Vagina (tissue), 2 donors: ENCODE measurements around the gene THRAP3. TPM values are rescaled to one million over a fixed set of nuclear protein-coding genes. Genes with fewer than 3 reads are reported as not detected.

Experiments
- DNase-seq, 2 donors: peaks; one replicate each; pipeline ENCODE4 v3.0.0-alpha.2; 2017; ENCODE audit errors: extremely low spot score in 2 of 2
- H3K27ac ChIP-seq: fragments of 200-600 bp; sonication (generic); one replicate; pipeline ENCODE4 v1.5.1; 2019
- H3K27me3 ChIP-seq: fragments of 200-600 bp; sonication (generic); one replicate; pipeline ENCODE4 v1.5.1; 2019
- H3K36me3 ChIP-seq, 2 donors: fragments of 200-600 bp; sonication (generic); one replicate each; pipeline ENCODE4 v1.5.1; 2017 to 2019
- H3K4me1 ChIP-seq: fragments of 200-600 bp; sonication (generic); one replicate; pipeline ENCODE4 v1.5.1; 2019
- H3K4me3 ChIP-seq, 2 donors: fragments of 200-600 bp; sonication (generic); 1 replicate in 1 of 2; 2 replicates in 1 of 2; pipeline ENCODE4 v1.5.1; 2016 to 2019
- H3K9me3 ChIP-seq: fragments of 200-600 bp; sonication (generic); one replicate; pipeline ENCODE4 v1.5.1; 2019
- POLR2A ChIP-seq, 2 donors: fragments of 450-650 bp; IDR thresholded peaks; one replicate each; pipeline ENCODE4 v1.6.1; 2017; ENCODE audit warnings: antibody characterized with exemption in 2 of 2, mild to moderate bottlenecking in 2 of 2, moderate library complexity in 2 of 2
- POLR2AphosphoS5 ChIP-seq, 2 donors: sonication (generic); formaldehyde crosslinking; IDR thresholded peaks; one replicate each; pipeline ENCODE4 v1.9.0; 2017; ENCODE audit warnings: antibody characterized with exemption in 2 of 2, mild to moderate bottlenecking in 2 of 2, low read depth in 1 of 2; ENCODE audit not compliant: insufficient read depth in 1 of 2
- intact Hi-C: fragments of 100-400 bp; cut with DNase I; formaldehyde crosslinking; loops from one replicate; pipeline ENCODE4 v1.15.1; 2023
- total RNA-seq: library from RNA; depleted of rRNA; stranded (reverse); fragments of >200 nt; gene quantifications from one replicate; pipeline ENCODE4 v1.2.3, GENCODE V29; 2016
- TF ChIP-seq, protein P1 (sequence below), 3 experiments: fragments of 450-650 bp in 2 of 3; fragments of 200-600 bp in 1 of 3; sonication (generic) in 1 of 3; IDR thresholded peaks; one replicate each; pipeline ENCODE4 v1.5.1; 2017 to 2019; ENCODE audit warnings: antibody characterized with exemption in 3 of 3, mild to moderate bottlenecking in 2 of 3, moderate library complexity in 2 of 3

The THRAP3 gene
- total RNA-seq, 1 donor from 2014 or later: 57.7 TPM

DNA sequence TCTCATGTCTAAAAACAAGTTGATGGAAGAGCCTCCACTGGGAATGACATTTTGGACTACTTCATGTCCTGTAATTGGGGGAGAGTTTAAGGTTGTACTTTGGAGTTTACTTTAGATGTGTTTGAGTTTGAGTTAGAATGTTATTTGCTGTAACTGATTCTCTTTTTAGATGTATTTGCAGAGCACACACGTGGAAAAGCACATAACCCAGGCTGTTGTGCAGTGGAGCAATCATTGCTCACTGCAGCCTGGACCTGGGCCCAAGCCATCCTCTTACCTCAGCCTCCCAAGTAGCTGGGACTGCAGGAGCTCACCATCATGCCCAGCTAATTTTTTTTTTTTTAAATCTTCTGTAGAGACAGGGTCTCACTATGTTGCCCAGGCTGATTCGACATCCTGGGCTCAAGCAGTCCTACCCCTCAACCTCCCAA is 45.2 kb downstream of the THRAP3 start:
- H3K36me3 ChIP-seq: peaks cover 0 to 7% of the 10 kb centered on the region in 2 donors

DNA sequence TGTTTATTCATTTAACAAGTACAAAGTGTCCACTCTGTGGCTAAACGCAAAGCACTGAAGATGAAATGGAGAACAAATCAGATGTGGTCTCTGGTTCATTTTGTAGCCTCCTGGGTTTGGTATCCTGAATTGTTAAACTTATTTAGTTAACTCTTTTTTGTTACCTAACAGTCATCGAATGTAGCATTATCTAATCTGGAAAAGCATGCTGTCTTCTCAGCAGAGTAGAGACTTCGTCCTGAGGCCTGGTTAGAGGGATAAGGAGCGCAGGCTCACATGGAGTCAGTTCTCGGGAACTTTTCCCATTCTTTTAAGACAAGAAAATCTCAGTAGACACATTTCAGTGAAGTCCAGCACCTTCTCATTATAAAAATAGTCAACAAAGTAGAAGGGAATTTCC is 48.8 kb downstream of the THRAP3 start:
- no peaks in the 10 kb centered on the region for H3K27me3 ChIP-seq
- H3K9me3 ChIP-seq: no peaks in the 10 kb centered on the region
- TF ChIP-seq POLR2AphosphoS5 (IDR thresholded peaks at IDR 0.05; ENCODE audit: insufficient read depth in 1 of 2, low read depth in 1 of 2) (no peak), POLR2A (IDR thresholded peaks at IDR 0.05) (no peak)
- TF ChIP-seq, protein P1, sequence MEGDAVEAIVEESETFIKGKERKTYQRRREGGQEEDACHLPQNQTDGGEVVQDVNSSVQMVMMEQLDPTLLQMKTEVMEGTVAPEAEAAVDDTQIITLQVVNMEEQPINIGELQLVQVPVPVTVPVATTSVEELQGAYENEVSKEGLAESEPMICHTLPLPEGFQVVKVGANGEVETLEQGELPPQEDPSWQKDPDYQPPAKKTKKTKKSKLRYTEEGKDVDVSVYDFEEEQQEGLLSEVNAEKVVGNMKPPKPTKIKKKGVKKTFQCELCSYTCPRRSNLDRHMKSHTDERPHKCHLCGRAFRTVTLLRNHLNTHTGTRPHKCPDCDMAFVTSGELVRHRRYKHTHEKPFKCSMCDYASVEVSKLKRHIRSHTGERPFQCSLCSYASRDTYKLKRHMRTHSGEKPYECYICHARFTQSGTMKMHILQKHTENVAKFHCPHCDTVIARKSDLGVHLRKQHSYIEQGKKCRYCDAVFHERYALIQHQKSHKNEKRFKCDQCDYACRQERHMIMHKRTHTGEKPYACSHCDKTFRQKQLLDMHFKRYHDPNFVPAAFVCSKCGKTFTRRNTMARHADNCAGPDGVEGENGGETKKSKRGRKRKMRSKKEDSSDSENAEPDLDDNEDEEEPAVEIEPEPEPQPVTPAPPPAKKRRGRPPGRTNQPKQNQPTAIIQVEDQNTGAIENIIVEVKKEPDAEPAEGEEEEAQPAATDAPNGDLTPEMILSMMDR (IDR thresholded peaks at IDR 0.05): no peak
- peaks cover 21% of the 10 kb centered on the region for H3K4me1 ChIP-seq
- H3K36me3 ChIP-seq: peaks cover 0 to 7% of the 10 kb centered on the region in 2 donors
- no peak for DNase-seq
- no peak overlapping the region for H3K4me3 ChIP-seq
- intact Hi-C loops: no loop called here
- H3K27ac ChIP-seq: no peak overlapping the region

More for the DNA sequence above, 45.2 kb downstream of the THRAP3 start:
- peaks cover 21% of the 10 kb centered on the region for H3K4me1 ChIP-seq
- no peaks in the 10 kb centered on the region for H3K27me3 ChIP-seq
- no peak for DNase-seq
- H3K9me3 ChIP-seq: no peaks in the 10 kb centered on the region
- intact Hi-C loops: no loop called here
- TF ChIP-seq POLR2AphosphoS5 (IDR thresholded peaks at IDR 0.05; ENCODE audit: insufficient read depth in 1 of 2, low read depth in 1 of 2): no peak
- TF ChIP-seq POLR2A (IDR thresholded peaks at IDR 0.05): no peak
- TF ChIP-seq, protein P1 (IDR thresholded peaks at IDR 0.05): no peak
- no peak overlapping the region for H3K27ac ChIP-seq
- no peak overlapping the region for H3K4me3 ChIP-seq

DNA sequence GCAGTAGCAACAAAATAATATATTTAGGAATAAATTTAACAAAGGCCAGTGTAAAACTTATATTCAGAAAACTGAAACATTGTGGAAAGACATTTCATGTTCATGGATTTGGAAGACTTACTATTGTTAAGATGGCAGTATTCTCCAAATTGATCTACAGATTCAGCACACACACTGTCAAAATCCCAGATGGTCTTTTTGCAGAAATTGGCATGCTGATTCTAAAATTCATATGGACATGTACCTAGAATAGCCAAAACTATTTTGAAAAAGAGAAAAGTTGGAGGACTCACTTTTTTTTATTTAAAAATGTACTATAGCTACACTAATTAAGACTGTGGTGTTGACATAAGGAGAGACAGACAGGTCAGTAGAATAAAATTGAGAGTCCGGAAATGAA is 50.0 kb downstream of the THRAP3 start:
- H3K27ac ChIP-seq: no peak overlapping the region
- H3K4me3 ChIP-seq: no peak overlapping the region
- H3K36me3 ChIP-seq: peaks cover 0 to 7% of the 10 kb centered on the region in 2 donors
- no peak for TF ChIP-seq POLR2AphosphoS5 (IDR thresholded peaks at IDR 0.05; ENCODE audit: insufficient read depth in 1 of 2, low read depth in 1 of 2)
- TF ChIP-seq POLR2A (IDR thresholded peaks at IDR 0.05): no peak
- TF ChIP-seq, protein P1 (IDR thresholded peaks at IDR 0.05): no peak
- no peak for DNase-seq
- H3K27me3 ChIP-seq: no peaks in the 10 kb centered on the region
- H3K9me3 ChIP-seq: no peaks in the 10 kb centered on the region
- intact Hi-C loops: no loop called here
- H3K4me1 ChIP-seq: peaks cover 22% of the 10 kb centered on the region

DNA sequence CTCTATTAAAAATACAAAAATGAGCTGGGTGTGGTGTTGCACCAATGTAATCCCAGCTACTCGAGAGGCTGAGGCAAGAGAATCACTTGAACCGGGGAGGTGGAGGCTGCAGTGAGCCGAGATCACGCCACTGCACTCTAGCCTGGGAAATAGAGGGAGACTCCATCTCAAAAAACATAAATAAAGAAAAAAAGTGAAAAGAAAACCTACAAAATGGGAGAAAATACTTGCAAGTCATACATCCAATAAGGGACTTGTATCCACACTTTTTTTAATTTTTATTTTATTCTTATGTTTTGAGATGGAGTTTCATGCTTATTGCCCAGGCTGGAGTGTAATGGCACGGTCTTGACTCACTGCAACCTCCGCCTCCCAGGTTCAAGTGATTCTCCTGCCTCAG is 52.4 kb downstream of the THRAP3 start:
- no peak for TF ChIP-seq POLR2AphosphoS5 (IDR thresholded peaks at IDR 0.05; ENCODE audit: insufficient read depth in 1 of 2, low read depth in 1 of 2)
- TF ChIP-seq POLR2A (IDR thresholded peaks at IDR 0.05): no peak
- TF ChIP-seq, protein P1 (IDR thresholded peaks at IDR 0.05): no peak
- Histone ChIP-seq H3K27me3 (no peaks in the 10 kb centered on the region), H3K4me3 (no peak overlapping the region), H3K36me3 (peaks cover 0 to 7% of the 10 kb centered on the region in 2 donors), H3K27ac (no peak overlapping the region), H3K4me1 (peaks cover 32% of the 10 kb centered on the region), H3K9me3 (no peaks in the 10 kb centered on the region)
- intact Hi-C loops: no loop called here
- DNase-seq: no peak

DNA sequence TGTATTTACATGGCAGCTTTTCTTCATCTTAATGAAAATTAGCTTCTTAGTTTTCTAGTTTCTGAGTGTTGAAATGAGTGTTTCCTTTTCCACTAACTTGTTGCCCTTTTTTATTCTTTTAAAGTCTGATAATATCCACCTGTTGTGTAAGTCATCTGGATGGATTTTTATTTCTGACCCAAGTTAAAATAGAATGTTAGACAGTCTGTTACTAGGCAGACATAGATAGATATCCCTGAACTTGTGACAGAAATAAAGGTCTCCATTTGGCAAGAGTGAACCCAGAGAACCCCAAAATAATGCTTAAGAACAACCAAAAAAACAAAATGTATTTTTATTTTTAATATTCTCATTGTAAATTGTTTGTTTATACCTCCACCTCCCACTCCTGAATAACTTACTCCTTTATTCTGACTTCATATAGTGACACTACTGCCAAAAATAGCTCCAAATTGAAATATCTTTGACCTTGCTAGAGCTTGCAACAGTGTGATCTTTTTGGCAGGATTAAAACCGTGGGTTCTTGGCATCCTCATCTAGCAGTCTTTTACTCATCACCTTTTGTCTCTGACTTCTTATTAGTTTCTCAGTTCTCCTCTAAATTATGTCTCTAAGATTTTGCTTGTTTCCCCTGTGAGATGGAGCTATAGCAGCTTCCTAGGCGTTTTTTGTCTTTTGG is 55.0 kb downstream of the THRAP3 start:
- no peaks in the 10 kb centered on the region for H3K9me3 ChIP-seq
- no peak overlapping the region for H3K27ac ChIP-seq
- H3K27me3 ChIP-seq: no peaks in the 10 kb centered on the region
- H3K36me3 ChIP-seq: peaks cover 0 to 4% of the 10 kb centered on the region in 2 donors
- no peak overlapping the region for H3K4me3 ChIP-seq
- no peak for DNase-seq
- intact Hi-C loops: no loop called here
- H3K4me1 ChIP-seq: peaks cover 24% of the 10 kb centered on the region
- TF ChIP-seq POLR2A (IDR thresholded peaks at IDR 0.05) (no peak), POLR2AphosphoS5 (IDR thresholded peaks at IDR 0.05; ENCODE audit: insufficient read depth in 1 of 2, low read depth in 1 of 2) (no peak)
- TF ChIP-seq, protein P1 (IDR thresholded peaks at IDR 0.05): no peak
